RPMI8226 (cell line): Measurements from ENCODE around the gene CADM1.

ENCODE experiments used
- DNase-seq: peaks from one replicate; pipeline ENCODE4 v3.0.0-alpha.2; 2015

CADM1 gene

DNA sequence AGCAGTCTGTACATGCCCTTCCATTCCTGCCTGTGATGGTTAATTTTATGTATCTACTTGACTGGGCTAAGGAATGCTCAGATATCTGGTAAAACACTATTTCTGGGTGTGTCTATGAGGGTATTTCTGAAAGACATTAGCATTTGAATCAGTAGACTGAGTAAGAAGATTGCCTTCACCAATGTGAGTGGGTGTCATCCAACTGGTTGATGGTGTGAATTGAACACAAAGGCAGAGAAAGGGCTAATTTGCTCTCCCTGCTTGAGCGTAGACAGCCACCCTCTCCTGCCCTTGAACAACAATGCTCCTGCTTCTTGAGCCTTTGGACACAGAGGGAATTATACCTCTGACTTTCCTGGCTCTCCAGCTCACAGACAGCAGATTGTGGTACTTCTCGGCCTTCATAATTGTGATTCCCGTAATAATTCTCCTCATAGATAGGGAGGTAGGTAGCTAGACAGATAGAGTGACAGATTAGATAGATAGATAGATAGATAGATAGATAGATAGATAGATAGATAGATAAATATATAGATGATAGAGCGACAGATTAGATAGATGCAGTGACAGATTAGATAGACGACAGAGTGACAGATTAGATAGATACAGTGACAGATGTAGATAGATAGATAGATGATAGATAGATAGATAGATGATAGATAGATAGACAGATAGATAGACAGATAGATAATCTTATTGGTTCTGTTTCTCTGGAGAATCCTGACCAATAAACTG, 370.6 kb downstream of the CADM1 start:
- DNase-seq: no peak

DNA sequence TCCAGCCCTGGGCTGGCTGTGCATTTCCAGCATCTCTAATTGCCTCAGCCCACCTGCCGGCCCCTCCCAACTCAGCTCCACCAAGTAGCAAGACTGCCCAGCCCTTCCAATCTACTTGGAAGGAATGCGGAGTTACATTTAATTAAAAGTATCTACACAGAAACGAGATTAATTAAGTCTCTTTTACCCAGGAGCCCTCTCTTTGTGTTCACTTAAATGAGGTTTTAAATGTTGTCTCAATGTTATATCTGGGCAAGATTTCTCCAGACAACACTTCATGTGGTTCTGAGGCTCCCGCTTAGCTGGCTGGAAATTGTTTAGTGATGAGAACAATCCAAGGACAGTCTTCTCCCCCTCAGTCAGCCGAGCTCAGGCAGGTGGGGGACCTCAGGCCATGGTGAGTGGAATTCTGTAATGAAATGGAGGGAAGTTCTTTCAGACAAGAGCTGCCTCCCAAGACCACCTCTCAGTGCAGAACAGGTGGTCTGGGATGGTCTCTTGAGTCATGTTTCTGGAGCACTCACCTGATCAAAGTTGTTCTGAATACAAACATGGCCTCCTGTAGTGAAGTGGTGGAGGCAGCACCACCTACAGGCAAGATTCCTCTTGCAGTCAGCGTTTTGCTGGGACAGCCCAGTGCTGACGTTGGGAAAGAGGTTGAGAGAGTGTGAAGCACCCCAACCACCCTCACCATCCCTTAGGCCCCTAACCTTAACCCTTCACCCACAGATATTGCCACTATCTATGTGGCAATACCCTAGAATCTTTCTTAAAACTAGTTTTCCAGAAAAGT, 371.6 kb downstream of the CADM1 start:
- DNase-seq: peak; percentile 12

GRCh38 chr11:115129473-115130289, 374.5 kb downstream of the CADM1 start:
- no peak for DNase-seq

DNA sequence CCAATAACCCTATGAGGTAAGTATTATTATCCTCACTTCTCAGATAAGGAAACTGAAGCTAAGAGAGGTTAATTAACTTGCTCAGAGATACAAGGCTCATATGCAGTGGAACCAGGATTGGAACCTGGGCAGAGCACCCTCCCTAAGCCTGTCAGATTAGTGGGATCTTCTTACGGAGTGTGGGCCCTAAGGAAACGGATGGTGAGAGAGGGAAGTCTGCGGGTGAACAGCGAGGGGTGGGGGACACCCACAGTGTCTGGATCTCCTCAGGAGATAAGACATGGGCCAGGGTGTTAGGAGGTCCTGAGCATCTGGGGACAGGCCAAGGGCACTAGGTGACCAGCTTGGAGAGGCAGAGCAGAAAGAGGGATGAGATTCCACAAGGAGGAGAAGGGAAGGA, 376.0 kb downstream of the CADM1 start:
- DNase-seq: no peak

DNA sequence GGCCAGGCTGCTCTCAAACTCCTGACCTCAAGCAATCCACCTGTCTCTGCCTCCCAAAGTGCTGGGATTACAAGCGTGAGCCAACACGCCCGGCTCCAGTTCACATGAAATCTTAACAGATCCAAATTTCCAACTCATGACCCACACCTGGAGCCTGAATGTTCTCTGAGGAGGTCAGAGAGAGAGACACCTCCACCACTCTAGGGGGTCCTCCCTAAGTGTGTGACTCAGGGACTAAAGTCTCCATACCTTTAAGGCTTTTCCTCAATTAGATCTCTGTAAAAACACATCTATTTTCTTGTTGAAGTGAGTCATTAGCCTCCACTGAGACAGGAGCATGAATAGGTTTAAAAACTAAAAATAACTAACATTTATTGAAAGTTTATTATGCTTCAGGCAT, 376.4 kb downstream of the CADM1 start:
- DNase-seq: no peak

GRCh38 chr11:115126515-115127208, 377.6 kb downstream of the CADM1 start:
- no peak for DNase-seq

GRCh38 chr11:115126092-115126491, 378.1 kb downstream of the CADM1 start:
- no peak for DNase-seq

GRCh38 chr11:115124786-115125185, 379.4 kb downstream of the CADM1 start:
- no peak for DNase-seq

DNA sequence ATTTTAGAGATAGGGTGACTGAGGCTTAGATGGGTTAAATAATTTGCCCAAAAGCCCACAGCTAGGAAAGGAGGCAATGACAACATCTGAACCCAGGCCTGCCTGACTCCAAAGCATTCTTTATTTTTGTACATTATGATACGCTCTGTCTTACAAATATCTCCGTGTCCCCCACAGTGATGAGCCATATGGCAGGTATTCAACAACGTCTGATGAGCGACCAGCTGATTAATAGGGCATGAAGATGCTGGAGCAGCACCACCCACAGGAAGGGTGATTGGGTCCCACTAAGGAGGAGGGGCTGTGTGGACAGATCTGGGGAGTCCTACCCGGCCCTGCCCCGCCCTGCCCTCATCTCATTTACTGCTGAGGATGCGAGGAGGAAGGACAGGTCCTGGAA, 380.6 kb downstream of the CADM1 start:
- DNase-seq: no peak

GRCh38 chr11:115122274-115122673, 381.9 kb downstream of the CADM1 start:
- DNase-seq: no peak
